IMR-90 (cell line): ENCODE results near the gene PIMREG. TPM values are rescaled to one million over a fixed set of nuclear protein-coding genes. Genes with fewer than 3 reads are reported as not detected.

Experiments used
- ATAC-seq: fragments of 200-7000 bp; cut with Tn5 transposase; 2 replicates; pipeline ENCODE4 v1.9.1; 2020; ENCODE audit warnings: low read depth, mild to moderate bottlenecking, moderate library complexity
- BruUV-seq: library from RNA; stranded (reverse); fragments of 400-500 nt; replicated peaks from 2 replicates; lab custom pipeline; 2021; lab: Mats Ljungman, UMichigan
- CTCF ChIA-PET: fragments of 300-600 bp; formaldehyde crosslinking; extraction: SDS; loops from one replicate; lab custom pipeline; 2021; ENCODE audit warnings: antibody characterized with exemption; lab: Yijun Ruan, JAX
- POLR2A ChIA-PET: fragments of 300-600 bp; sonication (Branson Sonifier 250); formaldehyde crosslinking; loops from one replicate; lab custom pipeline; 2022; ENCODE audit warnings: antibody characterized with exemption; ENCODE audit not compliant: unreplicated experiment; lab: Charles Lee
- DNase-seq: peaks from one replicate; pipeline ENCODE4 v3.0.0; 2013
- H2AFZ ChIP-seq: replicated peaks from 2 replicates; pipeline ENCODE3; 2013; ENCODE audit warnings: low read length, mild to moderate bottlenecking; ENCODE audit not compliant: poor library complexity
- H2AK5ac ChIP-seq: 2 replicates; pipeline ENCODE4 v1.6.1; 2013; ENCODE audit warnings: low read depth, low read length, inconsistent platforms
- H2AK9ac ChIP-seq: replicated peaks from 2 replicates; pipeline ENCODE3; 2013; ENCODE audit warnings: mild to moderate bottlenecking, low read depth, low read length, moderate library complexity; ENCODE audit not compliant: poor library complexity
- H2BK120ac ChIP-seq: 2 replicates; pipeline ENCODE4 v1.6.1; 2013; ENCODE audit warnings: low read depth, low read length, inconsistent platforms
- H2BK15ac ChIP-seq: 3 replicates; pipeline ENCODE4 v1.6.1; 2013; ENCODE audit warnings: low read depth, low read length, inconsistent platforms
- H2BK20ac ChIP-seq: 2 replicates; pipeline ENCODE4 v1.6.1; 2013; ENCODE audit warnings: low read depth, mild to moderate bottlenecking, inconsistent platforms, low read length, moderate library complexity
- H2BK5ac ChIP-seq: 2 replicates; pipeline ENCODE4 v1.6.1; 2013; ENCODE audit warnings: mild to moderate bottlenecking, low read depth, low read length, inconsistent platforms; ENCODE audit not compliant: poor library complexity, severe bottlenecking
- H3K14ac ChIP-seq: replicated peaks from 2 replicates; pipeline ENCODE4 v1.6.1; 2013; ENCODE audit warnings: low read depth, low read length, inconsistent platforms
- H3K18ac ChIP-seq: 2 replicates; pipeline ENCODE4 v1.6.1; 2013; ENCODE audit warnings: low read depth, low read length, control low read depth
- H3K23ac ChIP-seq: 2 replicates; pipeline ENCODE4 v1.6.1; 2013; ENCODE audit warnings: low read depth, low read length, inconsistent platforms
- H3K27ac ChIP-seq: 2 replicates; pipeline ENCODE4 v1.5.1; 2013; ENCODE audit warnings: mild to moderate bottlenecking, control low read depth, low read length; ENCODE audit not compliant: insufficient read depth
- H3K27me3 ChIP-seq: 2 replicates; pipeline ENCODE4 v1.6.1; 2013; ENCODE audit warnings: low read length; ENCODE audit not compliant: control insufficient read depth, insufficient read depth
- H3K36me3 ChIP-seq: 2 replicates; pipeline ENCODE4 v1.6.1; 2013; ENCODE audit warnings: low read length, mixed read lengths; ENCODE audit not compliant: control insufficient read depth, insufficient read depth
- H3K4ac ChIP-seq: 2 replicates; pipeline ENCODE4 v1.6.1; 2013; ENCODE audit warnings: low read depth, low read length, inconsistent platforms
- H3K4me1 ChIP-seq: 2 replicates; pipeline ENCODE4 v1.6.1; 2013; ENCODE audit warnings: low read length, mixed read lengths; ENCODE audit not compliant: control insufficient read depth, insufficient read depth
- H3K4me2 ChIP-seq: 2 replicates; pipeline ENCODE4 v1.6.1; 2013; ENCODE audit warnings: low read depth, mild to moderate bottlenecking, control low read depth, low read length, moderate library complexity
- H3K4me3 ChIP-seq: 2 replicates; pipeline ENCODE4 v1.5.1; 2013; ENCODE audit warnings: low read depth, mild to moderate bottlenecking, control low read depth, low read length, moderate library complexity; ENCODE audit not compliant: insufficient read depth
- H3K56ac ChIP-seq: 2 replicates; pipeline ENCODE4 v1.6.1; 2013; ENCODE audit warnings: low read length, inconsistent platforms; ENCODE audit not compliant: insufficient read depth; ENCODE audit errors: extremely low read depth
- H3K79me1 ChIP-seq, 2 experiments: 2 replicates each; pipeline ENCODE4 v1.6.1; 2013; ENCODE audit warnings: low read length in 2 of 2, inconsistent platforms in 1 of 2, low read depth in 1 of 2
- H3K9ac ChIP-seq: 2 replicates; pipeline ENCODE4 v1.6.1; 2013; ENCODE audit warnings: low read depth, low read length, control low read depth
- H3K9me1 ChIP-seq: 2 replicates; pipeline ENCODE4 v1.6.1; 2013; ENCODE audit warnings: low read length, inconsistent platforms; ENCODE audit not compliant: insufficient read depth
- H3K9me3 ChIP-seq: 2 replicates; pipeline ENCODE4 v1.6.1; 2013; ENCODE audit warnings: low read length; ENCODE audit not compliant: control insufficient read depth, insufficient read depth
- H4K20me1 ChIP-seq: 2 replicates; pipeline ENCODE4 v1.6.1; 2013; ENCODE audit warnings: low read length, inconsistent platforms; ENCODE audit not compliant: insufficient read depth
- H4K5ac ChIP-seq: 2 replicates; pipeline ENCODE4 v1.6.1; 2013; ENCODE audit warnings: mild to moderate bottlenecking, low read depth, low read length, control low read depth
- H4K8ac ChIP-seq, 2 experiments: 2 replicates each; pipeline ENCODE4 v1.6.1; 2013; ENCODE audit warnings: low read depth in 2 of 2, low read length in 2 of 2, control low read depth in 1 of 2, inconsistent platforms in 1 of 2
- H4K91ac ChIP-seq: 2 replicates; pipeline ENCODE4 v1.6.1; 2013; ENCODE audit warnings: low read depth, low read length, inconsistent platforms; ENCODE audit not compliant: insufficient read depth
- SMC3 ChIP-seq: fragments of 150-350 bp; IDR thresholded peaks from 2 replicates; pipeline ENCODE4 v1.6.1; 2016; ENCODE audit warnings: low read depth, mild to moderate bottlenecking, antibody characterized with exemption, low read length, moderate library complexity
- WGBS, 2 experiments: methylation state at CpG; one replicate each; pipeline versions ENCODE4 v1.1.5 to v1.1.7; 2013; ENCODE audit warnings: missing lambda C conversion rate in 2 of 2; ENCODE audit not compliant: insufficient read length in 1 of 2; ENCODE audit errors: extremely low coverage in 2 of 2; 5-methylcytosine and 5-hydroxymethylcytosine counted together
- dilution Hi-C: fragments of 300-500 bp; cut with HindIII; formaldehyde crosslinking; loops from one replicate; pipeline ENCODE4 v1.14.3; 2018; ENCODE audit warnings: low sequenced_read_pairs; ENCODE audit not compliant: unreplicated experiment
- in situ Hi-C: fragments of 300-500 bp; cut with MboI; formaldehyde crosslinking; loops from 3 replicates; pipeline ENCODE4 v1.14.3; 2019; ENCODE audit warnings: low sequenced_read_pairs, inconsistent platforms, mixed read lengths
- intact Hi-C: fragments of 100-400 bp; cut with micrococcal nuclease; formaldehyde crosslinking; loops from 2 replicates; pipeline ENCODE4 v1.10.0; 2022
- polyA plus RNA-seq, 3 experiments: library from polyadenylated mRNA; depleted of rRNA; stranded (reverse); fragments of >200 nt; gene quantifications; 2 replicates each; pipeline ENCODE4 v1.2.3, GENCODE V29; 2012; ENCODE audit warnings: low replicate concordance in 1 of 3
- total RNA-seq: library from RNA; depleted of rRNA; stranded (reverse); fragments of >200 nt; gene quantifications from 2 replicates; pipeline ENCODE4 v1.2.3, GENCODE V29; 2012

PIMREG gene
- total and polyA plus RNA-seq, 2 of the 4 experiments (the other 2 are of a cell fraction): 21.5 to 25.9 TPM

DNA sequence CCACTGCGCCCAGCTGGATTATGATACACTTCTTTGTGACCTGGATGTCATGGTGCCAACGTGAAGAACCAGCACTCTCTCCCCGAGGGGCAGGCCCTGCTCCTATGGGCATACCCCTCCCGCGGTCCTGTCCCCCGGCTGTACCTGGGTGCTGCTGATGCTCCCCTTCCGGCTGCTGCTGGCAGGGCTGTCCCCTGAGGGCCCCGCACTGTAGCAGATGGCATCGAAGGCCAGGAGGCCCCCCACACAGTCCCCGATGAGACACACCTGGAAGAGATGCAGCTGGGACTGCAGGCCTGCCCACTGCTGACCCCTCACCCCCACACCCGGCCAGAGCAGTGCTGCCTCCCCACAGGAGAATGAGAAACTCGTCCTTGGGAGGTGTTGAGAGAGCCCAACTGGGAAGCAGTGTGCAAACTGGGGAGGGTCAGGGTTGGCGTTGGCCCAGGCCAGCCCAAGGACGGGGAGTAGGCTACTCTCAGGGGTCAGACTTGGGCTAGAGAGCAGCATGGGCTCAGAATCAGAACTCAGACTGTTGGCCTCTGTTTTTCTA lies 33.7 kb downstream of the PIMREG start:
- no peak overlapping the region for H4K8ac ChIP-seq
- H2BK120ac ChIP-seq: no peak overlapping the region
- no peaks in the 10 kb centered on the region for H3K9me3 ChIP-seq
- in situ Hi-C loops: loop anchor here (10.0 kb wide), 1 partner anchor 167 kb away; the partner anchor contains the start of genes KIAA0753 and TXNDC17
- no peak overlapping the region for H2AK5ac ChIP-seq
- no peak overlapping the region for H4K91ac ChIP-seq
- dilution Hi-C loops: no loop called here
- no peak overlapping the region for H3K4me2 ChIP-seq
- no peak overlapping the region for H2BK20ac ChIP-seq
- CTCF ChIA-PET: no interaction called here
- WGBS, 2 experiments: 94% methylated on average over 3 of the region's 14 CpGs; no CpG with 5 or more reads in 1 of the 2 experiments
- no peak for ATAC-seq
- H2BK5ac ChIP-seq: no peak overlapping the region
- H3K36me3 ChIP-seq: no peaks in the 10 kb centered on the region
- H3K4me1 ChIP-seq: peaks cover 4% of the 10 kb centered on the region; the same call in 1 of the 2 replicates
- no peak for TF ChIP-seq SMC3
- H2AFZ ChIP-seq: peak overlapping the region; percentile 35
- H2BK15ac ChIP-seq: no peak overlapping the region
- intact Hi-C loops: no loop called here
- no peak overlapping the region for H3K4ac ChIP-seq
- H3K14ac ChIP-seq: no peak overlapping the region
- no peak overlapping the region for H4K5ac ChIP-seq
- no peak overlapping the region for H3K9ac ChIP-seq
- no TSS peak for BruUV-seq
- 0 out of 2 replicates have a peak, but pooled peaks cover 2% of the 10 kb centered on the region for H3K9me1 ChIP-seq
- peaks cover 12% of the 10 kb centered on the region for H3K27me3 ChIP-seq
- H3K79me1 ChIP-seq: no peaks in the 10 kb centered on the region
- no peak overlapping the region for H3K23ac ChIP-seq
- no peaks in the 10 kb centered on the region for H4K20me1 ChIP-seq
- H3K18ac ChIP-seq: no peak overlapping the region
- H3K56ac ChIP-seq: no peak overlapping the region
- DNase-seq: no peak
- POLR2A ChIA-PET: no interaction called here
- H2AK9ac ChIP-seq: peak overlapping the region; percentile 32
- H3K27ac ChIP-seq: no peak overlapping the region
- no peak overlapping the region for H3K4me3 ChIP-seq
